Stimulated activated CD8-positive, alpha-beta memory T cell treated with anti-CD3 and anti-CD28 coated beads, Interleukin-15, amount 100 ng/mL, for 48 hours (primary cell): Measurements from ENCODE around the gene A1BG.
"Not testable (repeated sequence)": the region's sequence is repeated elsewhere in the genome, so short reads cannot be mapped to it uniquely, and the experiment has no call there.

Experiments used
- DNase-seq, 2 donors: peaks; one replicate each; pipeline ENCODE4 v3.0.0-alpha.2; 2020; ENCODE audit warnings: low read depth in 2 of 2

A1BG gene

GRCh38 chr19:58385891-58386575 lies 32.7 kb upstream of the A1BG start:
- no peak for DNase-seq

- DNase-seq = no peak
Measured at GRCh38 chr19:58385313-58385890, 32.1 kb upstream of the A1BG start.

- DNase-seq = no peak
Measured at GRCh38 chr19:58382997-58383603, 29.8 kb upstream of the A1BG start.

GRCh38 chr19:58381460-58382212 lies 28.3 kb upstream of the A1BG start:
- no peak for DNase-seq

GRCh38 chr19:58380662-58381459 lies 27.6 kb upstream of the A1BG start, which contains the start of gene ZNF837:
TSS of gene ZNF837 (minus strand) at chr19:58381030. CDS start at chr19:58369332, 11,698 bp downstream.
- peak; percentile 97 to 98 for DNase-seq

GRCh38 chr19:58380037-58380661 lies 26.9 kb upstream of the A1BG start:
- DNase-seq = no peak

DNA sequence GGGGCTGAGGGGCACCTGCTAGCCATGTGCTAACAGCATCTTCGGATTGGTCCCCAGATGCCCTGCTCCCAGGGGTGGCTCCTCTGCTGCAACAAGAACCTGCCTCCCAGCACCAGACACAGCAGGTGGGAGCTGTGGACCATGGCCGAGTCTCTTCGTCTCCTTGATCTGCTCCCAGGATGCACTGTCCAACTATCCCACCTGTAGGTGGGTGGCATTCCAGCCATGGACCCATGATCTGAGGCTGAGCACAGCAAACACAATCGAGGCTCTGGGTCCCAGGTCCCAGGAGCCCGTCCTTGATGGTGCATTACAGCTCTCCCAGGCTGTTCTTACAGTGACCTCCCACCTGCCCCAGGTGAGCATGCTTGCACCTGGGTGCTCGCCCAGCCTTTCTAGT lies 26.0 kb upstream of the A1BG start:
- DNase-seq = no peak

GRCh38 chr19:58376724-58377123 lies 23.4 kb upstream of the A1BG start:
- DNase-seq = not testable (repeated sequence)

DNA sequence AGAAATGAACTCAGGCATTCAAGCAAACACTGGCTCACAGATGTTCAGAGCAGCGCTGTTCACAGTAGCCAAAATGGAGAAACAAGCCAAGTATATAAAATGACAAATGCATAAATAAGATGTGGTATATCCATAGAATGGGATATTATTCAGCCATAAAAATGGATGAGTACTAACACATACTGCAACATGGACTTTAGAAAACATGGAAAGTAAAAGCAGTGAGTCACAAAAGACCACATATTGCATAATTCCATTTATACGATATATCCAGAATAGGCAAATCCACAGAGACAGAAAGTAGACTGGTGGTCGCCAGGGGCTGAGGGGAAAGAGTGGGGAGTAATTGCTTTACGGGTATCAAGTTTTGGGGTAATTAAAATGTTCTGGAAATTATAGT lies 20.9 kb upstream of the A1BG start:
- DNase-seq = no peak

DNA sequence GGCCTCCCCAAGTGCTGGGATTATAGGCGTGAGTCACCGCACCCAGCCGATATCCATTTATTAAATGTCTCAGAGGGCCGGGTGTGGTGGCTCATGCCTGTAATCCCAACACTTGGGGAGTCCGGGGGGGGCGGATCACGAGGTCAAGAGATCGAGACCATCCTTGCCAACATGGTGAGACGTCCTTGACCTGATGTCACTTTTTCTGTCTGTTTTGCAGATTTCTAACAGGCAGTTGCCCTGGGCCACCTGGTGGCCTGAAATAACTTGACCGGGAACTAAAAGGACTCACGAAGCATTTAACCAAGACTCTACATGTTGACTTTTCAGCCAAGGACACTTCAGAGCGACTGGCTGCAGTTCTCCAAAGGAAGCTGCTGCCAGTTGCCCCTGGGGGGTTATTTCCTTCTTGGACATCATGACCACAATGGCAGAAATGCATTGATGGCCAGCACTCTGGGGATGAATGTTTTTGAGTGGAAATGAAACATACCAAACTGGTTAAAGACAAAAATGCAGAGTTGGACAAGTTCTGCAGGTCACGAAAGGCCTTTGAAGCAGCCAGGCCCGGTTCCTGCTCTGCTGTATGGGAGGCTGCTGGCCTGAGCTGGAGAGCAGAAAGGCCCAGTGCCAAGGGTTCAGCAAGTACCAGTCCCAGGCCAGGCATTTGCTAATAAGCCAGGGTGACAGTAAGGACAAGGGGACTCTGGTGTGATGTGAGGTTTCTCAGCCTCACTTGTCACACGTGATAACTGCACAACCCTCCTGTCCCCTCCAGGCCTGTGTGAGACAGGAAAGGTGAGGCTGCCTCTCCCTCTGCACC lies 19.2 kb upstream of the A1BG start:
- no peak for DNase-seq

GRCh38 chr19:58368561-58369360 lies 15.5 kb upstream of the A1BG start:
- no peak for DNase-seq

DNA sequence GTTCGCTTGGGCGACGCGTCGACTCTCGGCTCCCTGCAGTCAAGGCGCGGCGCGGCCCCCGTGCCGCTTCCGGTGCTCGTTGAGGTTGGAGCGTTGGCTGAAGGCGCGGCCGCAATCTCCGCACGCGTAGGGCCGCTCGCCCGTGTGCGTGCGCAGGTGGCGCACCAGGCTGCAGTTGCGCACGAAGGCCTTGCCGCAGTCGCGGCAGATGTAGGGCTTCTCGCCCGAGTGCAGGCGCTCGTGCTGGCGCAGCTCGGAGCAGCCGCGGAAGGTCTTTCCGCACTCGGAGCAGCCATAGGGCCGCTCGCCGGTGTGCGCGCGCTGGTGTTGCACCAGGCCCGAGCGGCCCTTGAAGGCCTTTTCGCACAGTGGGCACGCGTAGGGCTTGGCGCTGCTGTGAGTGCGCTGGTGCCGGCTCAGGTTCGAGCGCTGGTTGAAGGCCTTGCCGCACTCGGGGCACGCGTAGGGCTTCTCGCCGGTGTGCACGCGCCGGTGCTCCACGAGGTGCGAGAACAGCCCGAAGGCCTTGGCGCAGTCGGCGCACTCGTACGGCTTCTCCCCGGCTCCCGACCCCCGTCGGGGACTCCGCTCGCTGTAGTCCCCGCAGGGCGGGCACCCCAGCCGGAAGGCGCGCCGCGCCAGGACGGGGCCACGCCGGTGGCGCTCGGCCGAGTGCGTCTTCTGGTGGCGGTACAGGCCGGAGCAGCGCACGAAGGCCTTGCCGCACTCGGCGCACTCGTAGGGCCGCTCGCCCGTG lies 14.6 kb upstream of the A1BG start:
- no peak for DNase-seq

- no peak for DNase-seq
Measured at GRCh38 chr19:58366585-58367430, 13.5 kb upstream of the A1BG start.

- no peak for DNase-seq
Measured at GRCh38 chr19:58364146-58364545, 10.9 kb upstream of the A1BG start.

GRCh38 chr19:58362272-58362994 lies 9.1 kb upstream of the A1BG start, which contains the start of gene ZNF497:
TSS of gene ZNF497 (minus strand) at chr19:58362751. CDS start at chr19:58357635, 5,116 bp downstream.
- DNase-seq = peak; percentile 97

DNA sequence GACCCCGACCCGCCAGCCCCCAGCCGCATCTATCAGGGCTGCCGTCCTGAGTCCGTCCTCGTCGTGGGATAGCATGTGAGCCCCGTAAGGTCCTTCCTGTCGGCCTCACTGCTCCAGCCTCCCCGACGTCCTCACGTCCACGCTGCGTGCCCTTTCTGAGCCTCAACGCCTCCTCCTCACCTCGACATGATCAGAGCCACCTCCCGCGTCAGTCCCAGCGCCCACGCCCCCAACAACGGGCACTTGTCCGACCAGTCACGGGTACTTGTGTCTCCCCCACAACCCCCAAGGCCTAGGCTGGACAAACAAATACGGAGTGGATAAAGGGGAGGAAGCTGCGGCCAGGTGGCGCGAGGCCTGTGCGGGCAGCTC lies 8.6 kb upstream of the A1BG start:
- DNase-seq = peak in 1 of 2 donors; percentile 49
